Ureter (tissue), 1 donor: Measurements from ENCODE around the gene ACSS2. TPM values are rescaled to one million over a fixed set of nuclear protein-coding genes. Genes with fewer than 3 reads are reported as not detected.
A peak's percentile ranks its signal among the peaks of the same experiment; 100 is the strongest.

Experiments used
- DNase-seq: peaks from one replicate; pipeline ENCODE4 v3.0.0-alpha.2; 2020; ENCODE audit warnings: low spot score
- total RNA-seq: library from RNA; stranded (reverse); gene quantifications from one replicate; pipeline ENCODE4 v1.2.4, GENCODE V29; 2023
- donor health status: DM: yes; HTN: yes; CAD: no.

ACSS2 gene
- total RNA-seq, 1 donor from 2014 or later = 45.8 TPM

- no peak for DNase-seq
These were observed 70.2 kb downstream of the ACSS2 start for GRCh38 chr20:34946661-34947060.

GRCh38 chr20:34947336-34947735, 70.9 kb downstream of the ACSS2 start:
- no peak for DNase-seq

- no peak for DNase-seq
These were observed 71.6 kb downstream of the ACSS2 start for GRCh38 chr20:34948030-34948429.

- no peak for DNase-seq
These were observed 72.7 kb downstream of the ACSS2 start for GRCh38 chr20:34949120-34949519.

- no peak for DNase-seq
These were observed 74.8 kb downstream of the ACSS2 start for GRCh38 chr20:34951252-34951651.

GRCh38 chr20:34951652-34952051, 75.2 kb downstream of the ACSS2 start:
- DNase-seq = no peak

GRCh38 chr20:34952671-34953070, 76.3 kb downstream of the ACSS2 start:
- no peak for DNase-seq

- no peak for DNase-seq
These were observed 77.5 kb downstream of the ACSS2 start for GRCh38 chr20:34953960-34954359.

GRCh38 chr20:34954904-34955230, 78.5 kb downstream of the ACSS2 start:
- no peak for DNase-seq

GRCh38 chr20:34955231-34956040, 79.0 kb downstream of the ACSS2 start, which contains the start of the genes GSS and MYH7B:
Gene GSS, minus strand, starts transcription at chr20:34955806. Its CDS starts 3,954 bp downstream, at chr20:34951852.
Gene MYH7B, plus strand, starts transcription at chr20:34955868. Its CDS starts 22,138 bp downstream, at chr20:34978006.
- peak; percentile 97 for DNase-seq

GRCh38 chr20:34956041-34956458, 79.6 kb downstream of the ACSS2 start:
- DNase-seq = no peak

- DNase-seq = no peak
These were observed 80.5 kb downstream of the ACSS2 start for GRCh38 chr20:34956751-34957472.

GRCh38 chr20:34964486-34964885, 88.1 kb downstream of the ACSS2 start:
- DNase-seq = no peak

- no peak for DNase-seq
These were observed 88.6 kb downstream of the ACSS2 start for GRCh38 chr20:34965051-34965450.

- no peak for DNase-seq
These were observed 91.0 kb downstream of the ACSS2 start for GRCh38 chr20:34967421-34967820.

- DNase-seq = no peak
These were observed 91.8 kb downstream of the ACSS2 start for GRCh38 chr20:34968042-34968775.

GRCh38 chr20:34970193-34970840, 93.9 kb downstream of the ACSS2 start:
- DNase-seq = no peak

- DNase-seq = no peak
These were observed 94.6 kb downstream of the ACSS2 start for GRCh38 chr20:34970846-34971560.

- no peak for DNase-seq
These were observed 95.3 kb downstream of the ACSS2 start for GRCh38 chr20:34971561-34972235.

- no peak for DNase-seq
These were observed 97.8 kb downstream of the ACSS2 start for GRCh38 chr20:34974246-34974645.

- DNase-seq = no peak
These were observed 99.9 kb downstream of the ACSS2 start for GRCh38 chr20:34976286-34976685.
